ENCODE measurements around the gene TRABD2B. TPM values are rescaled to one million over a fixed set of nuclear protein-coding genes. Genes with fewer than 3 reads are reported as not detected.

The TRABD2B gene
- total RNA-seq, 1 donor: under 0.01 TPM

DNA sequence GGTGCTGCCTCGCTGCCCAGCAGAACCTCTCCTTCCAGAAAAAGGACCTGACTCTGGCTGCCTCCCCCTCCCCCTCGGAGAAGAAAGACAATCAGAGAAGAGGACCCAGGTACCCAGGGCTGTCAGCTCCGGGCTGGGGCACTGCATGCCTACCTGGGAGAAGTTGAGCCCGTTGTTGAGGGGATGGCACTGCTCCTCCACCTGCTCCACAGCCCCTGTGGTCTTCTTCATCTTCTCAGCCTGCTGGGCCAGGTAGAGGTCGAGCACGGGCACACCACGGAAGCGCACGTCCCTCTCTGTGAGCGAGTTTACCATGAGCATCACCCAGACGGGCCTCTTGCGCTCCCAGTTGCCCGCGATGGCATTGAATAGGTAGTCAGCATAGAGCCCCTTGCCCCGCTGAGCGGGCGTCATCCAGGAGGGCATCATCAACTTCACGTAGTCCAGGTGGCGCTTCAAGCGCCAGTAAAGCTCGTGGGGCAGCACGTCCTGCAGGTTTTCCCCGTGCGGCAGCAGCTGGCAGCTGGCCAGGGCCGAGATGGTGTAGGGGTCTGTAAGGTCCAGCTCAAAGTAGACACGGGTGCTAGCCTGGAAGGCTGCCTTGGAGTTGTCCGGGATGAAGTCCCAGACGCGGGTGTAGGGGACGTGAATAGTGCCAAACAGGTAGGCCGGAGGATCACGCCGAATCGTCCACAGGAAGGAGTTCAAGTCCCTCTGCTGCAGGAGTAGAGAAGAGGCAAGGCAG is 3.1 kb downstream of the TRABD2B start:
- H3K4me3 ChIP-seq (ENCODE audit: insufficient read depth, low read length): no peak overlapping the region
- peaks cover 44% of the 10 kb centered on the region for H3K27me3 ChIP-seq (ENCODE audit: insufficient read depth, low read length)
- H2AFZ ChIP-seq (ENCODE audit: low read length): no peak overlapping the region
- H3K27ac ChIP-seq (ENCODE audit: low read depth, low read length): no peak overlapping the region
- H3K4me1 ChIP-seq (ENCODE audit: insufficient read depth, low read length): peaks cover 6% of the 10 kb centered on the region
- no peaks in the 10 kb centered on the region for H4K20me1 ChIP-seq (ENCODE audit: insufficient read depth, low read length)
- TF ChIP-seq, protein P1, sequence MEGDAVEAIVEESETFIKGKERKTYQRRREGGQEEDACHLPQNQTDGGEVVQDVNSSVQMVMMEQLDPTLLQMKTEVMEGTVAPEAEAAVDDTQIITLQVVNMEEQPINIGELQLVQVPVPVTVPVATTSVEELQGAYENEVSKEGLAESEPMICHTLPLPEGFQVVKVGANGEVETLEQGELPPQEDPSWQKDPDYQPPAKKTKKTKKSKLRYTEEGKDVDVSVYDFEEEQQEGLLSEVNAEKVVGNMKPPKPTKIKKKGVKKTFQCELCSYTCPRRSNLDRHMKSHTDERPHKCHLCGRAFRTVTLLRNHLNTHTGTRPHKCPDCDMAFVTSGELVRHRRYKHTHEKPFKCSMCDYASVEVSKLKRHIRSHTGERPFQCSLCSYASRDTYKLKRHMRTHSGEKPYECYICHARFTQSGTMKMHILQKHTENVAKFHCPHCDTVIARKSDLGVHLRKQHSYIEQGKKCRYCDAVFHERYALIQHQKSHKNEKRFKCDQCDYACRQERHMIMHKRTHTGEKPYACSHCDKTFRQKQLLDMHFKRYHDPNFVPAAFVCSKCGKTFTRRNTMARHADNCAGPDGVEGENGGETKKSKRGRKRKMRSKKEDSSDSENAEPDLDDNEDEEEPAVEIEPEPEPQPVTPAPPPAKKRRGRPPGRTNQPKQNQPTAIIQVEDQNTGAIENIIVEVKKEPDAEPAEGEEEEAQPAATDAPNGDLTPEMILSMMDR (IDR thresholded peaks at IDR 0.05; ENCODE audit: extremely low read depth, low read depth, low read length): no peak
- no peaks in the 10 kb centered on the region for H3K9me3 ChIP-seq (ENCODE audit: low read depth, low read length)
- H3K36me3 ChIP-seq (ENCODE audit: insufficient read depth, low read length): no peaks in the 10 kb centered on the region
- H3K4me2 ChIP-seq (ENCODE audit: insufficient read depth, low read length): no peak overlapping the region
- peak; percentile 70 for DNase-seq (ENCODE audit: insufficient read length, low spot score, missing footprints)
- no peaks in the 10 kb centered on the region for H3K79me2 ChIP-seq (ENCODE audit: insufficient read depth, low read length)

GRCh38 chr1:47993416-47993740 is 3.8 kb downstream of the TRABD2B start:
- H4K20me1 ChIP-seq (ENCODE audit: insufficient read depth, low read length): no peaks in the 10 kb centered on the region
- H3K9me3 ChIP-seq (ENCODE audit: low read depth, low read length): no peaks in the 10 kb centered on the region
- H2AFZ ChIP-seq (ENCODE audit: low read length): no peak overlapping the region
- H3K4me2 ChIP-seq (ENCODE audit: insufficient read depth, low read length): no peak overlapping the region
- no peak for DNase-seq (ENCODE audit: insufficient read length, low spot score, missing footprints)
- TF ChIP-seq, protein P1 (IDR thresholded peaks at IDR 0.05; ENCODE audit: extremely low read depth, low read depth, low read length): no peak
- peaks cover 6% of the 10 kb centered on the region for H3K4me1 ChIP-seq (ENCODE audit: insufficient read depth, low read length)
- no peaks in the 10 kb centered on the region for H3K36me3 ChIP-seq (ENCODE audit: insufficient read depth, low read length)
- peaks cover 38% of the 10 kb centered on the region for H3K27me3 ChIP-seq (ENCODE audit: insufficient read depth, low read length)
- no peak overlapping the region for H3K27ac ChIP-seq (ENCODE audit: low read depth, low read length)
- H3K4me3 ChIP-seq (ENCODE audit: insufficient read depth, low read length): no peak overlapping the region
- H3K79me2 ChIP-seq (ENCODE audit: insufficient read depth, low read length): no peaks in the 10 kb centered on the region

GRCh38 chr1:47992720-47993415 is 4.3 kb downstream of the TRABD2B start:
- no peak overlapping the region for H3K27ac ChIP-seq (ENCODE audit: low read depth, low read length)
- peak; percentile 94 for DNase-seq (ENCODE audit: insufficient read length, low spot score, missing footprints)
- no peaks in the 10 kb centered on the region for H4K20me1 ChIP-seq (ENCODE audit: insufficient read depth, low read length)
- H3K27me3 ChIP-seq (ENCODE audit: insufficient read depth, low read length): peaks cover 36% of the 10 kb centered on the region
- no peaks in the 10 kb centered on the region for H3K36me3 ChIP-seq (ENCODE audit: insufficient read depth, low read length)
- TF ChIP-seq, protein P1 (IDR thresholded peaks at IDR 0.05; ENCODE audit: extremely low read depth, low read depth, low read length): no peak
- H3K4me3 ChIP-seq (ENCODE audit: insufficient read depth, low read length): no peak overlapping the region
- H3K4me2 ChIP-seq (ENCODE audit: insufficient read depth, low read length): no peak overlapping the region
- H2AFZ ChIP-seq (ENCODE audit: low read length): no peak overlapping the region
- no peaks in the 10 kb centered on the region for H3K79me2 ChIP-seq (ENCODE audit: insufficient read depth, low read length)
- no peaks in the 10 kb centered on the region for H3K9me3 ChIP-seq (ENCODE audit: low read depth, low read length)
- peaks cover 6% of the 10 kb centered on the region for H3K4me1 ChIP-seq (ENCODE audit: insufficient read depth, low read length)

GRCh38 chr1:47991673-47992072 is 5.5 kb downstream of the TRABD2B start:
- Histone ChIP-seq H3K4me2 (ENCODE audit: insufficient read depth, low read length) (no peak overlapping the region), H3K79me2 (ENCODE audit: insufficient read depth, low read length) (no peaks in the 10 kb centered on the region), H2AFZ (ENCODE audit: low read length) (no peak overlapping the region), H3K27me3 (ENCODE audit: insufficient read depth, low read length) (peaks cover 36% of the 10 kb centered on the region), H4K20me1 (ENCODE audit: insufficient read depth, low read length) (no peaks in the 10 kb centered on the region), H3K4me1 (ENCODE audit: insufficient read depth, low read length) (peaks cover 6% of the 10 kb centered on the region), H3K9me3 (ENCODE audit: low read depth, low read length) (no peaks in the 10 kb centered on the region), H3K4me3 (ENCODE audit: insufficient read depth, low read length) (no peak overlapping the region), H3K27ac (ENCODE audit: low read depth, low read length) (no peak overlapping the region), H3K36me3 (ENCODE audit: insufficient read depth, low read length) (no peaks in the 10 kb centered on the region)
- TF ChIP-seq, protein P1 (IDR thresholded peaks at IDR 0.05; ENCODE audit: extremely low read depth, low read depth, low read length): no peak
- no peak for DNase-seq (ENCODE audit: insufficient read length, low spot score, missing footprints)

Measured in osteoblast (primary cell).